Erythroblast (primary cell): ENCODE measurements around the gene CCAR1.

Experiments
- GATA1 ChIP-seq: IDR thresholded peaks from 2 replicates; pipeline ENCODE4 v1.6.1; 2011; ENCODE audit warnings: low read depth, mild to moderate bottlenecking, control low read depth, low read length, moderate library complexity
- POLR2A ChIP-seq: IDR thresholded peaks from 2 replicates; pipeline ENCODE4 v1.6.1; 2011; ENCODE audit warnings: mild to moderate bottlenecking, low read length

GRCh38 chr10:68813559-68813958, 92.5 kb downstream of the CCAR1 start:
- TF ChIP-seq POLR2A (no peak), GATA1 (no peak)
